ENCODE results near the gene GCAT. TPM values are rescaled to one million over a fixed set of nuclear protein-coding genes. Genes with fewer than 3 reads are reported as not detected.
A peak's percentile ranks its signal among the peaks of the same experiment; 100 is the strongest.

The GCAT gene
- total RNA-seq, 1 experiment from 2014 or later, result 32.3 TPM

DNA sequence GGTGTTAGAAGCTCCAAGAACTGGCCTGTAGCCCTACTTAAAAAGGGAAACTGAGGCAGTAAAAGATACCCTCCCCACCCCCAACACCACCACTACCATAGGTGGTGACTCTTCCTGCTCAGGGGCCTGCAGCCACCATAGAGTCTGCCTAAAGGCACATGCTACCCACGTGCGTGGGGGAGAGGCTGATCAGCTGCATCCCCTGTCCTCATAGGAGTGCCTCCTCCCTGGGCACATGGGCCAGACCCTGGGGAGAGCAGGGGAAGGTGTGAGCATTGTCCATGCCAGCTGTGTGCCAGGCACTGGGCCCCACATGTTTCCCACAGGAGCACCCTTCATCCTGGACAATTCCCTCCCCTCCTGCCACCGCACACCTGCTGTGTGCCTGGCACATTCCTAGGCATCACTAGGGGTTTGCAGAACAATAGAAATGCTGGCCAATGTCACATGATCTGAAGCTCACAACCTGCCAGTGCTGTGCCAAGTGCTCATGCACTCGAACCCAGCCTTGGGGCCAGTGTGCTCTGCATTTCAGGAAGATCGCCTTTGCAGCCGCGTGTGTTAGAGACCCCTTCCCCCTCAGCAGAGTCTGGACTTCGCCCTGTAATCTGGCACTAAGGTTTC is 41.7 kb upstream of the GCAT start:
- H3K4me1 ChIP-seq (replicated peaks; ENCODE audit: insufficient read depth), result peaks cover 20% of the 10 kb centered on the region
- peaks cover 6% of the 10 kb centered on the region; the same call in 1 of the 2 replicates for H3K79me2 ChIP-seq (ENCODE audit: low read depth)
- DNase-seq, result peak in 1 of 2 experiments; percentile 25
- TF ChIP-seq, protein P1, sequence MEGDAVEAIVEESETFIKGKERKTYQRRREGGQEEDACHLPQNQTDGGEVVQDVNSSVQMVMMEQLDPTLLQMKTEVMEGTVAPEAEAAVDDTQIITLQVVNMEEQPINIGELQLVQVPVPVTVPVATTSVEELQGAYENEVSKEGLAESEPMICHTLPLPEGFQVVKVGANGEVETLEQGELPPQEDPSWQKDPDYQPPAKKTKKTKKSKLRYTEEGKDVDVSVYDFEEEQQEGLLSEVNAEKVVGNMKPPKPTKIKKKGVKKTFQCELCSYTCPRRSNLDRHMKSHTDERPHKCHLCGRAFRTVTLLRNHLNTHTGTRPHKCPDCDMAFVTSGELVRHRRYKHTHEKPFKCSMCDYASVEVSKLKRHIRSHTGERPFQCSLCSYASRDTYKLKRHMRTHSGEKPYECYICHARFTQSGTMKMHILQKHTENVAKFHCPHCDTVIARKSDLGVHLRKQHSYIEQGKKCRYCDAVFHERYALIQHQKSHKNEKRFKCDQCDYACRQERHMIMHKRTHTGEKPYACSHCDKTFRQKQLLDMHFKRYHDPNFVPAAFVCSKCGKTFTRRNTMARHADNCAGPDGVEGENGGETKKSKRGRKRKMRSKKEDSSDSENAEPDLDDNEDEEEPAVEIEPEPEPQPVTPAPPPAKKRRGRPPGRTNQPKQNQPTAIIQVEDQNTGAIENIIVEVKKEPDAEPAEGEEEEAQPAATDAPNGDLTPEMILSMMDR (conservative IDR thresholded peaks at IDR 0.05), result no peak
- no peak for TF ChIP-seq EZH2 (IDR thresholded peaks at IDR 0.05; ENCODE audit: low read depth)
- no peak overlapping the region for H3K27ac ChIP-seq
- BruUV-seq (replicated peaks), result no TSS peak
- H3K9me2 ChIP-seq (ENCODE audit: insufficient read depth), result no peaks in the 10 kb centered on the region
- H3K4me3 ChIP-seq, result no peak overlapping the region
- ChIA-PET CTCF (no interaction called here), POLR2A (ENCODE audit: unreplicated experiment) (no interaction called here)
- H3K9me3 ChIP-seq (ENCODE audit: insufficient read depth, low read depth), result no peaks in the 10 kb centered on the region
- no peak overlapping the region for H3K4me2 ChIP-seq
- H3K36me3 ChIP-seq (ENCODE audit: low read depth), result peaks cover 39% of the 10 kb centered on the region
- no peaks in the 10 kb centered on the region for H3K27me3 ChIP-seq (ENCODE audit: insufficient read depth, low read depth)
- intact Hi-C loops (cut with micrococcal nuclease; ENCODE audit: unreplicated experiment), result no loop called here
- H2AFZ ChIP-seq, result no peak overlapping the region
- H3F3A ChIP-seq (ENCODE audit: insufficient read depth, low read depth), result peaks cover 50% of the 10 kb centered on the region
- H4K20me1 ChIP-seq (ENCODE audit: insufficient read depth), result peaks cover 4% of the 10 kb centered on the region; the same call in 1 of the 2 replicates

GRCh38 chr22:37768273-37768672 is 39.5 kb upstream of the GCAT start:
- no peaks in the 10 kb centered on the region for H3K4me1 ChIP-seq (replicated peaks; ENCODE audit: insufficient read depth)
- H4K20me1 ChIP-seq (ENCODE audit: insufficient read depth), result no peaks in the 10 kb centered on the region
- peaks cover 48% of the 10 kb centered on the region for H3F3A ChIP-seq (ENCODE audit: insufficient read depth, low read depth)
- POLR2A ChIA-PET (ENCODE audit: unreplicated experiment), result interaction anchor here (1.0 kb wide), 1 partner anchor 174 kb away, joined by 5 read pairs; no protein-coding TSS in a partner anchor
- intact Hi-C loops (cut with micrococcal nuclease; ENCODE audit: unreplicated experiment), result no loop called here
- TF ChIP-seq, protein P1 (conservative IDR thresholded peaks at IDR 0.05), result peak; percentile 63
- TF ChIP-seq EZH2 (IDR thresholded peaks at IDR 0.05; ENCODE audit: low read depth), result no peak
- no peaks in the 10 kb centered on the region for H3K27me3 ChIP-seq (ENCODE audit: insufficient read depth, low read depth)
- H2AFZ ChIP-seq, result no peak overlapping the region
- H3K4me3 ChIP-seq, result no peak overlapping the region
- no peaks in the 10 kb centered on the region for H3K9me2 ChIP-seq (ENCODE audit: insufficient read depth)
- DNase-seq, result no peak
- BruUV-seq (replicated peaks), result no TSS peak
- no peak overlapping the region for H3K4me2 ChIP-seq
- no peaks in the 10 kb centered on the region for H3K79me2 ChIP-seq (ENCODE audit: low read depth)
- no peak overlapping the region for H3K27ac ChIP-seq
- H3K36me3 ChIP-seq (ENCODE audit: low read depth), result peaks cover 40% of the 10 kb centered on the region
- CTCF ChIA-PET, result no interaction called here
- no peaks in the 10 kb centered on the region for H3K9me3 ChIP-seq (ENCODE audit: insufficient read depth, low read depth)

- CTCF ChIA-PET, result interaction anchor here (0.6 kb wide), 2 partner anchors 86 to 916 kb away, joined by 3 to 9 read pairs; no protein-coding TSS in a partner anchor
- H3K36me3 ChIP-seq (ENCODE audit: low read depth), result peaks cover 40% of the 10 kb centered on the region
- H3K4me2 ChIP-seq, result no peak overlapping the region
- H3K4me3 ChIP-seq, result no peak overlapping the region
- H3K27me3 ChIP-seq (ENCODE audit: insufficient read depth, low read depth), result no peaks in the 10 kb centered on the region
- no peaks in the 10 kb centered on the region for H3K9me3 ChIP-seq (ENCODE audit: insufficient read depth, low read depth)
- no peaks in the 10 kb centered on the region for H3K9me2 ChIP-seq (ENCODE audit: insufficient read depth)
- intact Hi-C loops (cut with micrococcal nuclease; ENCODE audit: unreplicated experiment), result no loop called here
- no peaks in the 10 kb centered on the region for H4K20me1 ChIP-seq (ENCODE audit: insufficient read depth)
- BruUV-seq (replicated peaks), result no TSS peak
- POLR2A ChIA-PET (ENCODE audit: unreplicated experiment), result no interaction called here
- TF ChIP-seq, protein P1 (conservative IDR thresholded peaks at IDR 0.05), result no peak
- no peak for TF ChIP-seq EZH2 (IDR thresholded peaks at IDR 0.05; ENCODE audit: low read depth)
- no peaks in the 10 kb centered on the region for H3K4me1 ChIP-seq (replicated peaks; ENCODE audit: insufficient read depth)
- H2AFZ ChIP-seq, result no peak overlapping the region
- H3F3A ChIP-seq (ENCODE audit: insufficient read depth, low read depth), result peaks cover 45% of the 10 kb centered on the region
- H3K27ac ChIP-seq, result no peak overlapping the region
- H3K79me2 ChIP-seq (ENCODE audit: low read depth), result no peaks in the 10 kb centered on the region
- no peak for DNase-seq
Measured at GRCh38 chr22:37769056-37769455, 38.7 kb upstream of the GCAT start.

Measured in PC-9 (cell line).